Measurements from ENCODE around the gene ATG101. TPM values are rescaled to one million over a fixed set of nuclear protein-coding genes. Genes with fewer than 3 reads are reported as not detected.

Gene ATG101
- total and polyA plus RNA-seq, 9 donors = 13.6 to 48.7 (median 28.5) TPM

- Histone ChIP-seq H3K27ac (no peak overlapping the region), H3K4me3 (no peak overlapping the region), H3K27me3 (no peaks in the 10 kb centered on the region), H3K36me3 (no peaks in the 10 kb centered on the region), H3K4me1 (ENCODE audit: insufficient read depth) (peaks cover 19% of the 10 kb centered on the region), H3K9me3 (no peaks in the 10 kb centered on the region)
- WGBS, 3 donors = 76 to 86% (median 85%) methylated on average over 3 of the region's 3 CpGs
- TF ChIP-seq EP300 (IDR thresholded peaks at IDR 0.05) (no peak), POLR2A (IDR thresholded peaks at IDR 0.05) (no peak), CTCF (IDR thresholded peaks at IDR 0.05) (no peak)
- intact Hi-C loops (cut with DNase I) = no loop called here
- DNase-seq = peak in 2 of 5 donors; percentile 10 to 14
These were observed 8.5 kb downstream of the ATG101 start for GRCh38 chr12:52078276-52078675.

DNA sequence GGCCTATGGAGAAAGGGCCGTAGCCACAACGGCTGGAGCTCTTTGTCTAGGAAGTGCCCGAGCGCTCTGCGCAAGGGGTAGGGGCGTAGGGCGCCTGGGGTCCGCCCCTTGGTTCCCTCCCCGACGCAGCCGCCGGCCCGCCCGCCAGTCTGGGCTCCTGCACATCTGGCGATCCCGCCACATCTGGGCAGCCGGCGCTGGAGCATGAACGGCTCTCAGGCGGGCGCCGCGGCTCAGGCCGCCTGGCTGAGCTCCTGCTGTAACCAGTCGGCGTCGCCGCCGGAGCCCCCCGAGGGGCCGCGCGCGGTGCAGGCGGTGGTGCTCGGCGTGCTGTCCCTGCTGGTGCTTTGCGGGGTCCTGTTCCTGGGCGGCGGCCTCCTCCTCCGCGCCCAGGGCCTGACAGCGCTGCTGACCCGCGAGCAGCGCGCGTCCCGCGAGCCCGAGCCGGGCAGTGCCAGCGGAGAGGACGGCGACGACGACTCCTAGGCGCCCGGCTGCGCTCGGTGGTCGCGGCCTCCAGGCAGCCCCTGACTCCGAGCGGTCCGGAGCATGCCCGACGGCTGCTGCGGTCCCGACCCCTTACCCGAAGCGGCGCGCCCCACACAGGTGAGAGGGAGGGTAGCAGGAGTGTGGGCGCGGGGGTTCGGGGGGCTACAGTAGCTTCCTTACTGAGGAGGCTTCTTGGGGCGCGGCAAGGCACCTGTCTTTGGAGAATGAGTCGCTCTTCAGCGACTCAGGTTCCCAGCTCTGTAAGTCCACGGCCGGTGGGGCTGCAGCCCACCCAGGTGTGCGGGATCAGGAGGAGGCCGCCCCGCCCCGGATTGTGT lies 10.0 kb downstream of the ATG101 start, which contains the start of gene SMIM41:
Gene SMIM41, plus strand, starts transcription at position 129 of the 827 bp plus-strand sequence. Its CDS starts 76 bp downstream, at position 205.
- DNase-seq = peak; percentile 34 to 73 (median 64)
- H3K27ac ChIP-seq = peak within 1 kb of the TSS; percentile 87 to 88
- H3K36me3 ChIP-seq = no peaks in the 10 kb centered on the region
- TF ChIP-seq POLR2A (IDR thresholded peaks at IDR 0.05) (no peak), CTCF (IDR thresholded peaks at IDR 0.05) (no peak), EP300 (IDR thresholded peaks at IDR 0.05) (no peak)
- intact Hi-C loops (cut with DNase I) = loop anchor here in 1 of 4 donors (5.0 kb wide), 1 partner anchor 72 kb away; the partner anchor contains the start of gene TAMALIN
- peak within 1 kb of the TSS; percentile 17 for H3K4me3 ChIP-seq
- H3K4me1 ChIP-seq (ENCODE audit: insufficient read depth) = peaks cover 19% of the 10 kb centered on the region
- no peaks in the 10 kb centered on the region for H3K9me3 ChIP-seq
- 23 to 72% (median 26%) methylated on average over 47 to 87 of the region's 87 CpGs for WGBS, 3 donors
- no peaks in the 10 kb centered on the region for H3K27me3 ChIP-seq

GRCh38 chr12:52080403-52081251 lies 10.8 kb downstream of the ATG101 start:
- WGBS, 3 donors = 27 to 40% (median 29%) methylated on average over 10 of the region's 10 CpGs
- H3K9me3 ChIP-seq = no peaks in the 10 kb centered on the region
- intact Hi-C loops (cut with DNase I) = loop anchor here in 1 of 4 donors (5.0 kb wide), 1 partner anchor 73 kb away; the partner anchor contains the start of gene TAMALIN
- TF ChIP-seq POLR2A (IDR thresholded peaks at IDR 0.05) (no peak), CTCF (IDR thresholded peaks at IDR 0.05) (no peak), EP300 (IDR thresholded peaks at IDR 0.05) (no peak)
- H3K27ac ChIP-seq = peak overlapping the region; percentile 87 to 88
- no peak overlapping the region for H3K4me3 ChIP-seq
- no peaks in the 10 kb centered on the region for H3K27me3 ChIP-seq
- peaks cover 19% of the 10 kb centered on the region for H3K4me1 ChIP-seq (ENCODE audit: insufficient read depth)
- no peaks in the 10 kb centered on the region for H3K36me3 ChIP-seq
- DNase-seq = peak in 4 of 5 donors; percentile 50 to 66 (median 60)

GRCh38 chr12:52081263-52081733 lies 11.5 kb downstream of the ATG101 start:
- WGBS, 3 donors = 15 to 29% (median 24%) methylated on average over 8 to 9 of the region's 9 CpGs
- no peaks in the 10 kb centered on the region for H3K9me3 ChIP-seq
- TF ChIP-seq CTCF (IDR thresholded peaks at IDR 0.05) (no peak), POLR2A (IDR thresholded peaks at IDR 0.05) (no peak), EP300 (IDR thresholded peaks at IDR 0.05) (no peak)
- intact Hi-C loops (cut with DNase I) = loop anchor here in 1 of 4 donors (5.0 kb wide), 1 partner anchor 74 kb away; the partner anchor contains the start of gene TAMALIN
- DNase-seq = peak; percentile 58 to 68 (median 64)
- H3K27me3 ChIP-seq = no peaks in the 10 kb centered on the region
- no peaks in the 10 kb centered on the region for H3K36me3 ChIP-seq
- H3K27ac ChIP-seq = peak overlapping the region; percentile 87 to 88
- no peak overlapping the region for H3K4me3 ChIP-seq
- peaks cover 19% of the 10 kb centered on the region for H3K4me1 ChIP-seq (ENCODE audit: insufficient read depth)
